Progenitor cell of endocrine pancreas (in vitro differentiated cells): ENCODE results near the gene NT5C2. TPM values are rescaled to one million over a fixed set of nuclear protein-coding genes. Genes with fewer than 3 reads are reported as not detected.

Experiments used
- DNase-seq: peaks from one replicate; pipeline ENCODE4 v3.0.0; 2021; ENCODE audit warnings: low spot score; ENCODE audit not compliant: unreplicated experiment
- H3K27ac Mint-ChIP-seq: 2 replicates; pipeline ENCODE4 v1.8.0; 2021; ENCODE audit warnings: mild to moderate bottlenecking, moderate library complexity, mixed read lengths
- H3K27me3 Mint-ChIP-seq: 2 replicates; pipeline ENCODE4 v1.8.0; 2021; ENCODE audit warnings: mixed read lengths
- H3K36me3 Mint-ChIP-seq: 2 replicates; pipeline ENCODE4 v1.8.0; 2022; ENCODE audit warnings: mixed read lengths; ENCODE audit not compliant: insufficient read depth
- H3K4me1 Mint-ChIP-seq: 2 replicates; pipeline ENCODE4 v1.8.0; 2021; ENCODE audit warnings: low read depth, mixed read lengths
- H3K4me3 Mint-ChIP-seq: 2 replicates; pipeline ENCODE4 v1.8.0; 2021; ENCODE audit warnings: low read depth, mild to moderate bottlenecking, moderate library complexity, mixed read lengths
- H3K9me3 Mint-ChIP-seq: 2 replicates; pipeline ENCODE4 v1.8.0; 2021; ENCODE audit warnings: low read depth, mixed read lengths
- total RNA-seq: library from RNA; stranded (reverse); gene quantifications from 2 replicates; pipeline ENCODE4 v1.2.1, GENCODE V29; 2021
- TF ChIP-seq, protein P1 (sequence below): fragments of 200-600 bp; sonication (generic); IDR thresholded peaks from one replicate; pipeline ENCODE4 v1.5.0; 2021; ENCODE audit warnings: antibody characterized with exemption, mild to moderate bottlenecking; ENCODE audit not compliant: unreplicated experiment

NT5C2 gene
- total RNA-seq, 1 donor from 2014 or later, result 131 TPM

DNA sequence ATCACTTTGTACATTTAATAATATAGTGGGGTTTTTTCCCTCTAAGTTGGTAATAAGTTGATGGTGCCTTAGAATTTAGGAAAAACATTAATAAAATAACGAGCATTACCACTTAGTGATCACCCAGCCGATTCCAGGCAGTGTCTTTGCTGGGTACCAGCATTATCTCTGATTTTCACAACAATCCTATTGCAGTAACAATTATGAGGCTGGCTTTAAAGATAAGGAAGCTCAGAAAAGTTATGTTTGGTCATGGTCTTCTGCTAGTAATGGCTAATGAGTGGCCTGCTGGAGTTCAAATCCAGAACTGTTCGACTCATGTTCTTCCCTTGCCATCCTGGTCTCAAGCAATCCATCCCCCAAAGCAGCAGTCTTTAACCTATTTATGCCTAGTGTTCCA, 147.1 kb downstream of the NT5C2 start:
- Mint-ChIP-seq H3K27ac (no peak overlapping the region), H3K36me3 (no peaks in the 10 kb centered on the region), H3K4me1 (peaks cover 2% of the 10 kb centered on the region), H3K4me3 (no peak overlapping the region), H3K27me3 (no peaks in the 10 kb centered on the region), H3K9me3 (no peaks in the 10 kb centered on the region)
- no peak for DNase-seq
- TF ChIP-seq, protein P1, sequence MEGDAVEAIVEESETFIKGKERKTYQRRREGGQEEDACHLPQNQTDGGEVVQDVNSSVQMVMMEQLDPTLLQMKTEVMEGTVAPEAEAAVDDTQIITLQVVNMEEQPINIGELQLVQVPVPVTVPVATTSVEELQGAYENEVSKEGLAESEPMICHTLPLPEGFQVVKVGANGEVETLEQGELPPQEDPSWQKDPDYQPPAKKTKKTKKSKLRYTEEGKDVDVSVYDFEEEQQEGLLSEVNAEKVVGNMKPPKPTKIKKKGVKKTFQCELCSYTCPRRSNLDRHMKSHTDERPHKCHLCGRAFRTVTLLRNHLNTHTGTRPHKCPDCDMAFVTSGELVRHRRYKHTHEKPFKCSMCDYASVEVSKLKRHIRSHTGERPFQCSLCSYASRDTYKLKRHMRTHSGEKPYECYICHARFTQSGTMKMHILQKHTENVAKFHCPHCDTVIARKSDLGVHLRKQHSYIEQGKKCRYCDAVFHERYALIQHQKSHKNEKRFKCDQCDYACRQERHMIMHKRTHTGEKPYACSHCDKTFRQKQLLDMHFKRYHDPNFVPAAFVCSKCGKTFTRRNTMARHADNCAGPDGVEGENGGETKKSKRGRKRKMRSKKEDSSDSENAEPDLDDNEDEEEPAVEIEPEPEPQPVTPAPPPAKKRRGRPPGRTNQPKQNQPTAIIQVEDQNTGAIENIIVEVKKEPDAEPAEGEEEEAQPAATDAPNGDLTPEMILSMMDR, result no peak

DNA sequence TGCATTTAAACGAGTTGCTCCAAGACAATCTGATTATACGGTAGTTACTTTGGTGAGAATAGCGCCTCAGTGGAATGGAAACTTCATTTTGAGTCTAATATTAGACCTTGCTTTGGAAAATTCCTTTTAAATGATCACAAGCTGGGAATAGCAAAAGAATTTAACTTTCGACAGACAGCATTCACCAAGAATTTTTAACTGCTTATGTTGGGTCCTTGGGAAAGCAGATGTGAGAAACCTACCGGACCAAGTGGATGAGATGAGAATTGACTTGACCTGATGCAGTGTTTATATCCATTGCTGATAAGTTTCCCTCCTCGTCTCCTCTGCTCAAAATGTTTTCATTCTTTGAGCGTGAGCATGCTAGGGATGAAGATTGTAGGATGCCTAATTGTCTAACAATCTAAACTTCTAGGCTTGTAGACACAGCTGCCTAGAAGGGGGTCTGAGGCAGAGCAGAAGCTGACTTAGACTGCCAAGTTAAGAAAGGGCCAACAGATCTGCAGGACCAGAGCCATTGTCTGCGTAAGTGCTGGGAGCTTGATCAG, 148.1 kb downstream of the NT5C2 start:
- Mint-ChIP-seq H3K27ac (no peak overlapping the region), H3K9me3 (no peaks in the 10 kb centered on the region), H3K36me3 (no peaks in the 10 kb centered on the region), H3K27me3 (no peaks in the 10 kb centered on the region), H3K4me1 (peaks cover 2% of the 10 kb centered on the region), H3K4me3 (no peak overlapping the region)
- DNase-seq, result no peak
- TF ChIP-seq, protein P1, result no peak

GRCh38 chr10:103042908-103043307, 150.2 kb downstream of the NT5C2 start:
- Mint-ChIP-seq H3K27ac (no peak overlapping the region), H3K36me3 (no peaks in the 10 kb centered on the region), H3K4me1 (peaks cover 2% of the 10 kb centered on the region), H3K4me3 (no peak overlapping the region), H3K27me3 (no peaks in the 10 kb centered on the region), H3K9me3 (no peaks in the 10 kb centered on the region)
- no peak for DNase-seq
- TF ChIP-seq, protein P1, result no peak

GRCh38 chr10:103042129-103042528, 150.9 kb downstream of the NT5C2 start:
- Mint-ChIP-seq H3K36me3 (no peaks in the 10 kb centered on the region), H3K27ac (peak overlapping the region; percentile 6), H3K4me3 (no peak overlapping the region), H3K4me1 (peaks cover 2% of the 10 kb centered on the region), H3K27me3 (no peaks in the 10 kb centered on the region), H3K9me3 (no peaks in the 10 kb centered on the region)
- TF ChIP-seq, protein P1, result no peak
- DNase-seq, result no peak

- no peak for DNase-seq
- no peaks in the 10 kb centered on the region for H3K36me3 Mint-ChIP-seq
- no peaks in the 10 kb centered on the region for H3K9me3 Mint-ChIP-seq
- TF ChIP-seq, protein P1, result no peak
- H3K27ac Mint-ChIP-seq, result no peak overlapping the region
- H3K4me1 Mint-ChIP-seq, result peaks cover 2% of the 10 kb centered on the region
- no peaks in the 10 kb centered on the region for H3K27me3 Mint-ChIP-seq
- H3K4me3 Mint-ChIP-seq, result no peak overlapping the region
These were observed 151.7 kb downstream of the NT5C2 start for GRCh38 chr10:103041391-103041790.
